GM20431 (cell line): ENCODE measurements around the gene OXNAD1.
"Not testable (repeated sequence)": the region's sequence is repeated elsewhere in the genome, so short reads cannot be mapped to it uniquely, and the experiment has no call there.

Experiments used
- in situ Hi-C: fragments of 300-500 bp; cut with MseI, MboI; formaldehyde crosslinking; loops from one replicate; pipeline ENCODE4 v1.15.0; 2020; ENCODE audit warnings: low sequenced_read_pairs; ENCODE audit not compliant: unreplicated experiment

Gene OXNAD1

GRCh38 chr3:16299746-16300145 is 34.7 kb downstream of the OXNAD1 start:
- in situ Hi-C loops: no loop called here

GRCh38 chr3:16300307-16300706 is 35.3 kb downstream of the OXNAD1 start:
- in situ Hi-C loops: no loop called here

GRCh38 chr3:16300881-16301359 is 35.9 kb downstream of the OXNAD1 start:
- in situ Hi-C loops: no loop called here

- in situ Hi-C loops: no loop called here
These were observed 36.5 kb downstream of the OXNAD1 start for GRCh38 chr3:16301507-16301906.

- in situ Hi-C loops: no loop called here
These were observed 37.1 kb downstream of the OXNAD1 start for GRCh38 chr3:16302082-16302631.

GRCh38 chr3:16303037-16303575 is 38.1 kb downstream of the OXNAD1 start:
- in situ Hi-C loops: no loop called here

GRCh38 chr3:16304061-16305010 is 39.3 kb downstream of the OXNAD1 start:
- in situ Hi-C loops: no loop called here

- in situ Hi-C loops: no loop called here
These were observed 40.1 kb downstream of the OXNAD1 start for GRCh38 chr3:16305111-16305541.

GRCh38 chr3:16307832-16308531 is 43.0 kb downstream of the OXNAD1 start:
- in situ Hi-C loops: no loop called here

- in situ Hi-C loops: no loop called here
These were observed 43.7 kb downstream of the OXNAD1 start for GRCh38 chr3:16308727-16309126.

GRCh38 chr3:16309558-16309957 is 44.5 kb downstream of the OXNAD1 start:
- in situ Hi-C loops: no loop called here

GRCh38 chr3:16310486-16310885 is 45.5 kb downstream of the OXNAD1 start:
- in situ Hi-C loops: not testable (repeated sequence)

GRCh38 chr3:16311960-16312451 is 47.0 kb downstream of the OXNAD1 start:
- in situ Hi-C loops: no loop called here

GRCh38 chr3:16313886-16314645 is 49.1 kb downstream of the OXNAD1 start:
- in situ Hi-C loops: no loop called here

GRCh38 chr3:16315623-16316022 is 50.6 kb downstream of the OXNAD1 start:
- in situ Hi-C loops: no loop called here

- in situ Hi-C loops: no loop called here
These were observed 51.4 kb downstream of the OXNAD1 start for GRCh38 chr3:16316396-16316795.

- in situ Hi-C loops: no loop called here
These were observed 52.0 kb downstream of the OXNAD1 start for GRCh38 chr3:16316847-16317560.

GRCh38 chr3:16317561-16317945 is 52.5 kb downstream of the OXNAD1 start:
- in situ Hi-C loops: no loop called here

- in situ Hi-C loops: no loop called here
These were observed 53.2 kb downstream of the OXNAD1 start for GRCh38 chr3:16318176-16318575.
